Measurements from ENCODE around the gene ATRN. TPM values are rescaled to one million over a fixed set of nuclear protein-coding genes. Genes with fewer than 3 reads are reported as not detected.
"Not testable (repeated sequence)": the region's sequence is repeated elsewhere in the genome, so short reads cannot be mapped to it uniquely, and the experiment has no call there.

The ATRN gene
- polyA plus RNA-seq, 6 donors from 2014 or later = 6.8 to 11.0 (median 7.5) TPM

DNA sequence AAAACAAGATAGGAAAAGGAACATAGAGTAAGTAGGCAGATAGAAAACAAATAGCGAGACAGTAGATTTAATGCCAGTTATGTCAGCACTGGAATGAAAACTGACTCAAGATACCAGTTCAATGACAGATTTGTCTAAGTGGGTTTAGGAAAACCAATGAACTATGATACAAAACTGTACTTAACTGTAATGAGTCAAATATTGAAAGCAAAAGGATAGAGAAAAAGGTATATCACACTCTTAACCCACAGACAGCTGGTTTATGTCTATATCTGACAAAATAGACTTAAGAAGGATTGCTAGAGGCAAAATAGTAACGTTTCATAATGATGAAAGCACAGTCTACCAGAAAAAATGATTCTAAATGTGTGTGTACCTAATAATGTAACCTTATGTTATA, 38.2 kb downstream of the ATRN start:
- H3K4me3 Mint-ChIP-seq = no peak overlapping the region
- H3K9me3 Mint-ChIP-seq = no peaks in the 10 kb centered on the region
- DNase-seq = no peak
- peaks cover 0 to 8% (median 4%) of the 10 kb centered on the region in 3 donors for H3K4me1 Mint-ChIP-seq
- no peak for ATAC-seq (ENCODE audit: low read depth in 2 of 2)
- no peaks in the 10 kb centered on the region for H3K27me3 Mint-ChIP-seq
- H3K36me3 Mint-ChIP-seq = no peaks in the 10 kb centered on the region
- H3K27ac Mint-ChIP-seq = no peak overlapping the region

DNA sequence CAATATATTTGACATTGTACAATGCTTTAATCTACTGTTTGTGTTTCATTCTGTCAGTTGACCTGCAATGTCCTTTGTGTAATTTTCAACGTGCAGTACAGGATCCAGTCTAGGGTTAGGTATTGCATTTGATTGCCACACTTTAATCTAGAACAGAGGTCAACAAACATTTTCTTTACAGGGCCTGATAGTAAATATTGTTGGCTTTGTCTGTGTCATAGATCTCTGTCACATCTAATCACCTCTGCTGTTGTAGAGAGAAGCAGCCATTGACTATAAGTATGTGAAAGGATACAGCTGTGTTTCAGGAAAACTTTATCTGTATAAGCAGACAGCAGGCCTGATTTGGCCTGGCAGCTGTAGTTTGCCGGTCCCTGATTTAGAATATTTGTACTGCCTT, 39.3 kb downstream of the ATRN start:
- H3K4me1 Mint-ChIP-seq = peaks cover 0 to 8% (median 4%) of the 10 kb centered on the region in 3 donors
- DNase-seq (no peak), ATAC-seq (ENCODE audit: low read depth in 2 of 2) (no peak)
- no peaks in the 10 kb centered on the region for H3K9me3 Mint-ChIP-seq
- no peak overlapping the region for H3K4me3 Mint-ChIP-seq
- H3K27me3 Mint-ChIP-seq = no peaks in the 10 kb centered on the region
- H3K27ac Mint-ChIP-seq = no peak overlapping the region
- H3K36me3 Mint-ChIP-seq = no peaks in the 10 kb centered on the region

DNA sequence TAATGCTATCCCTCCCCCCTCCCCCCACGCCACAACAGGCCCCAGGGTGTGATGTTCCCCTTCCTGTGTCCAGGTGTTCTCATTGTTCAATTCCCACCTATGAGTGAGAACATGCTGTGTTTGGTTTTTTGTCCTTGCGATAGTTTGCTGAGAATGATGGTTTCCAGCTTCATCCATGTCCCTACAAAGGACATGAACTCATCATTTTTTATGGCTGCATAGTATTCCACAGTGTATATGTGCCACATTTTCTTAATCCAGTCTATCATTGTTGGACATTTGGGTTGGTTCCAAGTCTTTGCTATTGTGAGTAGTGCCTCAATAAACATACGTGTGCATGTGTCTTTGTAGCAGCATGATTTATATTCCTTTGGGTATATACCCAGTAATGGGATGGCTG, 41.4 kb downstream of the ATRN start:
- DNase-seq; H3K27me3 Mint-ChIP-seq; H3K4me3 Mint-ChIP-seq; H3K9me3 Mint-ChIP-seq; ATAC-seq (ENCODE audit: low read depth in 2 of 2); H3K4me1 Mint-ChIP-seq; H3K27ac Mint-ChIP-seq; H3K36me3 Mint-ChIP-seq: not testable (repeated sequence)

DNA sequence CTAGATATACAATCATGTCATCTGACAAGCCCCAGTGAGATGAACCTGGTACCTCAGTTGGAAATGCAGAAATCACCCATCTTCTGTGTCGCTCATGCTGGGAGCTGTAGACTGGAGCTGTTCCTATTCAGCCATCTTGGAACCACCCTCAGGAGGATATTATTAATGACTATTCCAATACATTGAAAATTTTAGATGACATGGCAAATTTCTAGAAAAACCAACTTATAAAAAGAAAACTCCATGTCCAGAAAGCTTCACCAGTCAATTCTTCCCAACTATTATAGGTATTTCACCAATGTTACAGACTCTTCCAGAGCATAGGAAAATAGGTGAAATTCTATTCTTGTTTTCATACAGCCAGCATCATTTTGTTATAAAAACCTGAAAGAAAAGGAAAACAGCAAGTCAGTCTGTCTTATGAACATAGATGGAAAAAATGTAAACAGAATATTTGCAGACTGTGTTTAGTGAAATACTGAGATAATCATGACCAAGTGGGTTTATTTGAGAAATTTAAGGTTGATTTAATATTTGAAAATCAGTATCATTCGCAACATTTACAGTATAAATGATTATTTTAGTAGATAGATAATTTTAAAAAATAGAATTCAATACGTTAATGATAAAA, 43.3 kb downstream of the ATRN start:
- H3K9me3 Mint-ChIP-seq = peaks cover 0 to 3% (median 0%) of the 10 kb centered on the region in 7 donors
- H3K36me3 Mint-ChIP-seq = peaks cover under 1 to 2% of the 10 kb centered on the region in 2 donors
- no peak for DNase-seq
- no peak overlapping the region for H3K4me3 Mint-ChIP-seq
- no peaks in the 10 kb centered on the region for H3K27me3 Mint-ChIP-seq
- H3K4me1 Mint-ChIP-seq = peaks cover 0 to 4% (median 0%) of the 10 kb centered on the region in 3 donors
- ATAC-seq (ENCODE audit: low read depth in 2 of 2) = no peak
- H3K27ac Mint-ChIP-seq = no peak overlapping the region

DNA sequence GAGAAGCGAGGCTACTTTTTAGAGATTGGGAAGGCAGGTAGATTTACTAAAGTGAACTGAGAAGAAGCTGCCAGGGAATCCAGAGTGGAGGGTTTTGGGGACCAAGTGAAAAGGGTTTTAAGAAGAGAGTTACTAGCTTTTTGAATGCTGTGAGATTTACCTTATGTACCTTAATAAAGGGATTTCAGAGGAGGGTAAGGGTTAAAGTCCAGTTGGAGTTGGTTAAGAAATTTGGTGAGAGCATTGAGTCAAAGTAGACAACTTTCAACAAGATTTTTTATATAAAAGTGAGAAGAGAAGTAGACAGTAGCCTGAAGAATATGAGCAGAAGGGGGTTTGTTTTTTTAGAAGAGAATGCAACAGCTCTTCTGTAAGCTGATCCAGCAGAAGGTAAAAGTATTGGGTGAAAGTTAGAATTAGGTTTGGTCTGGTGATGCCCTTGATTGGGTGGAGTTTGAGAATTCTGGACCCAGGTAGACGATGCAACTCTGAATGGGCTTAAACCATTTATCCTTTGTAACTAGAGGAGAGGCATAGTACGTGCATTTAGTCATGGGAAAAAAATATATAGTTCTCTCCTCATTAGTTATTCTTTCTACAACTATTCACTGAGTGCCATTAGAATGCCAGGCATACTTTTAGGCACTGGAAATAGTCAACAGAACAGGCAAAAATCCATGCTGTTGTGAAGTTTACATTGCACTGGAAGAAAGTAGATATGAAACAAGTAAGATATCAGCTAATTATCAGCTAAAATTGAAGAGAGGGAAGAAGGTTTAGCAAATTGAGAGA, 44.8 kb downstream of the ATRN start:
- ATAC-seq (ENCODE audit: low read depth in 2 of 2) = no peak
- no peaks in the 10 kb centered on the region for H3K27me3 Mint-ChIP-seq
- H3K36me3 Mint-ChIP-seq = peaks cover 14 to 17% of the 10 kb centered on the region in 2 donors
- no peaks in the 10 kb centered on the region for H3K4me1 Mint-ChIP-seq
- H3K4me3 Mint-ChIP-seq = no peak overlapping the region
- H3K27ac Mint-ChIP-seq = no peak overlapping the region
- H3K9me3 Mint-ChIP-seq = peaks cover 0 to 14% (median 6%) of the 10 kb centered on the region in 7 donors
- DNase-seq = no peak

- Mint-ChIP-seq H3K36me3 (peaks cover 14 to 49% of the 10 kb centered on the region in 2 donors), H3K4me3 (no peak overlapping the region), H3K9me3 (peaks cover 10 to 30% (median 18%) of the 10 kb centered on the region in 7 donors), H3K27ac (no peak overlapping the region), H3K27me3 (no peaks in the 10 kb centered on the region), H3K4me1 (peaks cover 0 to 2% (median 0%) of the 10 kb centered on the region in 3 donors)
- no peak for ATAC-seq (ENCODE audit: low read depth in 2 of 2)
- DNase-seq = no peak
These were observed 51.3 kb downstream of the ATRN start for GRCh38 chr20:3521852-3522740.

GRCh38 chr20:3524696-3525095, 53.9 kb downstream of the ATRN start:
- peaks cover 8 to 41% of the 10 kb centered on the region in 2 donors for H3K36me3 Mint-ChIP-seq
- H3K4me1 Mint-ChIP-seq; DNase-seq; H3K27me3 Mint-ChIP-seq; ATAC-seq (ENCODE audit: low read depth in 2 of 2); H3K4me3 Mint-ChIP-seq: not testable (repeated sequence)
- peak overlapping the region in 1 of 6 donors; percentile 53 for H3K27ac Mint-ChIP-seq
- peaks cover 10 to 23% (median 12%) of the 10 kb centered on the region in 7 donors for H3K9me3 Mint-ChIP-seq

DNA sequence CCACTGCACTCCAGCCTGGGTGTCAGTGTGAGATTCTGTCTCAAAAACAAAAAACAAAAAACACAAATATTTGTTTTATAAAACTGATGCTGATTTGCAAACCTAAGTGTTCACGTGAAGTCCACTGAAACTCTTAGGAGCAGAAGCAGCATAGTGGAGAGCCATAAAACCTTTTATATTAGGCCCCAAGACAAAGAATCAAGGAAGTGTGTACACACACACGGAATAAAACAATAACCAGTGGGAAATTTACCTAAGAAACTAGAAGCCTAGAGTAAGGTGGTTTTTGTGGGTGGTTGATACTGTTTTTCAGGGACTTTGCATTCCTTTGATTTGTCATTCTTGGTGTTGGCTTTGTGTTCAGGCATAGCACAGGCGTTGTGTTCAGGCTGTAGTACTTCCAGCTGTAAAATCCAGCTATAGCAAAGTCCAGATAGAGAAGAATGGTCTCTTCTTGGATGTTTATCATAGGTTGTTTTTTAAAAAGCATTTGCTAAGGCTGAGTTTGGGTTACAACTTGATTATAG, 61.3 kb downstream of the ATRN start:
- Mint-ChIP-seq H3K4me3 (no peak overlapping the region), H3K36me3 (peaks cover 0 to 4% of the 10 kb centered on the region in 2 donors), H3K27ac (peak overlapping the region in 1 of 6 donors; percentile 20), H3K4me1 (peaks cover 0 to 7% (median 0%) of the 10 kb centered on the region in 3 donors), H3K27me3 (no peaks in the 10 kb centered on the region), H3K9me3 (no peaks in the 10 kb centered on the region)
- ATAC-seq (ENCODE audit: low read depth in 2 of 2) (no peak), DNase-seq (no peak)

- Mint-ChIP-seq H3K4me3 (peak overlapping the region in 1 of 8 donors; percentile 11), H3K36me3 (peaks cover 17 to 18% of the 10 kb centered on the region in 2 donors)
- H3K4me1 Mint-ChIP-seq; H3K27me3 Mint-ChIP-seq; ATAC-seq (ENCODE audit: low read depth in 2 of 2); DNase-seq; H3K27ac Mint-ChIP-seq; H3K9me3 Mint-ChIP-seq: not testable (repeated sequence)
These were observed 66.9 kb downstream of the ATRN start for GRCh38 chr20:3537733-3538132.

DNA sequence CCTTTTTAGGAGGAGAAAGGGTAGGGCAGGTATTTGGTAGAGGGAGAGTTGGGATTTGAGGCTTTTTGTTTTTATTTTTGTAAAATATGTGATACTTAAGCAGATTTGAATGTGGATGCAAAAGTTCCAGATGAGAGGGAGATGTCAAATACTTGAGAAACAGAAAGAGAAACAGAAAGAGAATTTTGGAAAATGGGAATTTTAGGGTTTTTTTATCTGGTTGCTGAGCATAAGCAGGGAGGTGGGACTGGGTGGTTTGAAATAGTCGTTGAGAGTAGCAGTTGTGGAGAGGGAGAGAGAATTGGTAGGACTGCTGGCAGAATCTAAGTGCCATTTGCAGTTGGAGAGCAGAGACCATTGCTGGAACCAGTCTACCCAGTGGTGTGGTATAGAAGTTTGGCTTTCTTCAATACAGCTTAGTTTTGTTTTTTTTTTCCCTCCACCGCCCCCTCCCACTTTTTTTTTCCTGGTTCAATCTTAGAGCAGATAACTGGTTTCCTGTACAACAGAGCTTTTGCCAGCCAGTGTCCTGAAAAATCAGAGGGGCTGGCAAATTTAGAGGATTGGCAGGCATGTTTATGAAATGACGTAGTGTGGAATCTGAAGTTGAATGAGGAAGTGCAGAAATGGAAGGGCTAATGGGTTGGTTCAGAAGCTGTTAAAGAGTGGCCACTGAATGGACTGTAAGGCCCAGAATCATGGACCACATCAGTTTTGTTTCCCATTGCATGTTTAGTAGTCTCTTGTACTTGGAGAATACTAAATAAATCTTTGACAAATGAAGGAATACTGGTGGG, 68.7 kb downstream of the ATRN start:
- DNase-seq = no peak
- no peak for ATAC-seq (ENCODE audit: low read depth in 2 of 2)
- H3K27ac Mint-ChIP-seq = peak overlapping the region in 2 of 6 donors; percentile 11 to 55
- no peak overlapping the region for H3K4me3 Mint-ChIP-seq
- H3K9me3 Mint-ChIP-seq = no peaks in the 10 kb centered on the region
- H3K36me3 Mint-ChIP-seq = peaks cover 17 to 24% of the 10 kb centered on the region in 2 donors
- peaks cover 0 to 10% (median 4%) of the 10 kb centered on the region in 3 donors for H3K4me1 Mint-ChIP-seq
- no peaks in the 10 kb centered on the region for H3K27me3 Mint-ChIP-seq

- Mint-ChIP-seq H3K27ac (peak overlapping the region in 1 of 6 donors; percentile 38), H3K4me1 (peaks cover 0 to 10% (median 4%) of the 10 kb centered on the region in 3 donors), H3K4me3 (no peak overlapping the region), H3K27me3 (no peaks in the 10 kb centered on the region), H3K9me3 (no peaks in the 10 kb centered on the region), H3K36me3 (peaks cover 24 to 35% of the 10 kb centered on the region in 2 donors)
- no peak for DNase-seq
- ATAC-seq (ENCODE audit: low read depth in 2 of 2) = no peak
These were observed 71.3 kb downstream of the ATRN start for GRCh38 chr20:3541887-3542721.
